ENCODE results near the gene ANXA6. TPM values are rescaled to one million over a fixed set of nuclear protein-coding genes. Genes with fewer than 3 reads are reported as not detected.

Gene ANXA6
- polyA plus RNA-seq, 1 of the 3 experiments (the other 2 are of a cell fraction), result 87.5 TPM

DNA sequence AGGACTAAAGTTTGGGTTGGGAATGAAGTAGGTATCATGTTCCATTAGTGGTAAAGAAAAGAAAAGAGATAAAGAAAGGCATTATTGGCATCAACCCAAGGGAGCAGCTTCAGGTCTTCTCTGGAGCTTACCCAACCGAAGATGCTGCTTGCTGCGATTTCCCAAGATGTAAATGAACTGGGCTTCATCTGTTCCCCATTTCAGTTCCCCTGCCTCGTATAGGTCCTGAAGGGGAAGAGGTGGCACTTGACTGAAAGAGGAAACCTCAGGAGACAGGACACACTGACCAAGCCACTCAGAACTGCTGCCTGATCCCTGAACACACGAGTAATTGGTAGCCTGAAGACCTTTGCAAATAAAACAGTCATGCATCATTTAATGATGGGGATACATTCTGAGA, 24.6 kb downstream of the ANXA6 start:
- no peak overlapping the region for H2AFZ ChIP-seq (ENCODE audit: low read depth)
- H3K27ac ChIP-seq (ENCODE audit: low read depth in 2 of 2, low read length in 1 of 2), result no peak overlapping the region
- no peaks in the 10 kb centered on the region for H3K9me2 ChIP-seq
- H3K79me2 ChIP-seq (ENCODE audit: insufficient read depth), result no peaks in the 10 kb centered on the region
- ChIA-PET POLR2A (no interaction called here), CTCF (interaction anchor here (1.1 to 32.5 kb wide), 5 partner anchors 19 to 106 kb away, joined by 3 to 540 read pairs (median 10); no protein-coding TSS in a partner anchor)
- peaks cover 25 to 82% of the 10 kb centered on the region in 2 experiments for H3K36me3 ChIP-seq (replicated peaks in 1 of 2; ENCODE audit: control insufficient read depth in 1 of 2, insufficient read depth in 2 of 2, low read length in 1 of 2)
- no peak overlapping the region for H3K9ac ChIP-seq
- no peaks in the 10 kb centered on the region for H4K20me1 ChIP-seq (ENCODE audit: insufficient read depth)
- no peak for TF ChIP-seq TCF12 (IDR thresholded peaks at IDR 0.05)
- TF ChIP-seq MEF2A (IDR thresholded peaks at IDR 0.05; ENCODE audit: borderline replicate concordance, low read depth), result no peak
- TF ChIP-seq MXI1 (IDR thresholded peaks at IDR 0.05; ENCODE audit: low read depth, low read length), result no peak
- no peaks in the 10 kb centered on the region for H3K9me3 ChIP-seq
- no peak overlapping the region for H3K4me2 ChIP-seq
- H3K4me3 ChIP-seq (ENCODE audit: low read depth in 2 of 2, low read length in 1 of 2), result no peak overlapping the region
- no peaks in the 10 kb centered on the region for H3K4me1 ChIP-seq (ENCODE audit: control insufficient read depth in 1 of 2, insufficient read depth in 2 of 2, low read depth in 1 of 2, low read length in 1 of 2)
- H3F3A ChIP-seq (replicated peaks; ENCODE audit: insufficient read depth), result no peaks in the 10 kb centered on the region
- no peak for DNase-seq
- WGBS (ENCODE audit: low lambda C conversion rate), result 81% methylated on average over 4 of the region's 4 CpGs
- no peaks in the 10 kb centered on the region for H3K27me3 ChIP-seq (ENCODE audit: insufficient read depth)

DNA sequence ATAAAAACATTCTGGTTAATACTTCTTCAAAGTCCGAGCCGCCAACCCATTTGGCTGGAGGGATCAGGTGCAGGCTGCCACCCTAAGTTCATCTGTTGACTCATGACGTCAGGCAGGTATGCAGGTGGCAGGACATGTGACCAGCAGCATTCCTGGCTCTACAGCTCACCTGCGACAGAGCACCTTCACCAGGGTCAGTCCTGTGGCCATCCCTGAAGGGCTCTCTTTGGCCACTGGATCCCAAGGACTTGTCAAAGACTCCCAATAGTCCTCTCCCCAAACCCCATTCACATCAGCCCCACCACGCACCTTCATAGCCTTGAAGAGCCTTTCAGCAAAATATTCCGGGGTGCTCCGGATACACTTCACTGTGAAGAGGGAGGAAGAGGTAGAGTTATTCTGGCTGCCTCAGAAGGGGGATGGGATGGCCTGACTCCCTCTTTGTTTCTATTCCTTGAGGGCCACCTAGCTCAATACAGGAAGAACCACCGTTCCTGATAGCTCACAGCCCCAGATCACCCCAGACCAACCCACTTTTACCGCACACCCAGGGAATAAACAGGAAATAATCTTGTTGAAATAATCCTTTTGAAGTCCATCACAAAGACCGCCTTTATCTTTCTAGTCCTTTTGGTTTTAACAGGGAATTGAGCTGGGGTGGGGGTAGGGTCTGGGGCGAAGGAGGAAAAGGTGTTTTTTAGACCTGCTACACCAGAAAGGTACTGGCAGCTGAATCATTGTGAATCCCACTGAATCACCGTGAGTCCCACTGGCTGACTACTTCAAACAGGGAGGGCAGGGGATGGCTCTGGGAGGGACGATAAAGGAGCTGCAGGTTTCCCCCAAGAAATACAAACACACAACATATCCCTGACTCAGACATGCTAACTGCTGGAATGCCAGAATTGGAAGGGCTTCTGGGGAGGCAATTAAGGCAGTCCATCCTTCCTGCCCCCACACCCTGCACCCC, 26.4 kb downstream of the ANXA6 start:
- ChIA-PET CTCF (interaction anchor here (1.0 to 32.5 kb wide), 7 partner anchors 17 to 109 kb away, joined by 3 to 540 read pairs (median 7); no protein-coding TSS in a partner anchor), POLR2A (no interaction called here)
- no peaks in the 10 kb centered on the region for H3K27me3 ChIP-seq (ENCODE audit: insufficient read depth)
- H3K4me2 ChIP-seq, result no peak overlapping the region
- no peak overlapping the region for H3K27ac ChIP-seq (ENCODE audit: low read depth in 2 of 2, low read length in 1 of 2)
- H3K9me3 ChIP-seq, result no peaks in the 10 kb centered on the region
- no peak overlapping the region for H3K9ac ChIP-seq
- no peak overlapping the region for H2AFZ ChIP-seq (ENCODE audit: low read depth)
- H3K9me2 ChIP-seq, result no peaks in the 10 kb centered on the region
- no peak for DNase-seq
- no peak for TF ChIP-seq YY1 (IDR thresholded peaks at IDR 0.05; ENCODE audit: low read depth)
- TF ChIP-seq MEF2A (IDR thresholded peaks at IDR 0.05; ENCODE audit: borderline replicate concordance, low read depth), result no peak
- TF ChIP-seq, protein P1, sequence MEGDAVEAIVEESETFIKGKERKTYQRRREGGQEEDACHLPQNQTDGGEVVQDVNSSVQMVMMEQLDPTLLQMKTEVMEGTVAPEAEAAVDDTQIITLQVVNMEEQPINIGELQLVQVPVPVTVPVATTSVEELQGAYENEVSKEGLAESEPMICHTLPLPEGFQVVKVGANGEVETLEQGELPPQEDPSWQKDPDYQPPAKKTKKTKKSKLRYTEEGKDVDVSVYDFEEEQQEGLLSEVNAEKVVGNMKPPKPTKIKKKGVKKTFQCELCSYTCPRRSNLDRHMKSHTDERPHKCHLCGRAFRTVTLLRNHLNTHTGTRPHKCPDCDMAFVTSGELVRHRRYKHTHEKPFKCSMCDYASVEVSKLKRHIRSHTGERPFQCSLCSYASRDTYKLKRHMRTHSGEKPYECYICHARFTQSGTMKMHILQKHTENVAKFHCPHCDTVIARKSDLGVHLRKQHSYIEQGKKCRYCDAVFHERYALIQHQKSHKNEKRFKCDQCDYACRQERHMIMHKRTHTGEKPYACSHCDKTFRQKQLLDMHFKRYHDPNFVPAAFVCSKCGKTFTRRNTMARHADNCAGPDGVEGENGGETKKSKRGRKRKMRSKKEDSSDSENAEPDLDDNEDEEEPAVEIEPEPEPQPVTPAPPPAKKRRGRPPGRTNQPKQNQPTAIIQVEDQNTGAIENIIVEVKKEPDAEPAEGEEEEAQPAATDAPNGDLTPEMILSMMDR (IDR thresholded peaks at IDR 0.05), result no peak
- TF ChIP-seq NFIC (IDR thresholded peaks at IDR 0.05; ENCODE audit: borderline replicate concordance), result no peak
- TF ChIP-seq, protein P2, sequence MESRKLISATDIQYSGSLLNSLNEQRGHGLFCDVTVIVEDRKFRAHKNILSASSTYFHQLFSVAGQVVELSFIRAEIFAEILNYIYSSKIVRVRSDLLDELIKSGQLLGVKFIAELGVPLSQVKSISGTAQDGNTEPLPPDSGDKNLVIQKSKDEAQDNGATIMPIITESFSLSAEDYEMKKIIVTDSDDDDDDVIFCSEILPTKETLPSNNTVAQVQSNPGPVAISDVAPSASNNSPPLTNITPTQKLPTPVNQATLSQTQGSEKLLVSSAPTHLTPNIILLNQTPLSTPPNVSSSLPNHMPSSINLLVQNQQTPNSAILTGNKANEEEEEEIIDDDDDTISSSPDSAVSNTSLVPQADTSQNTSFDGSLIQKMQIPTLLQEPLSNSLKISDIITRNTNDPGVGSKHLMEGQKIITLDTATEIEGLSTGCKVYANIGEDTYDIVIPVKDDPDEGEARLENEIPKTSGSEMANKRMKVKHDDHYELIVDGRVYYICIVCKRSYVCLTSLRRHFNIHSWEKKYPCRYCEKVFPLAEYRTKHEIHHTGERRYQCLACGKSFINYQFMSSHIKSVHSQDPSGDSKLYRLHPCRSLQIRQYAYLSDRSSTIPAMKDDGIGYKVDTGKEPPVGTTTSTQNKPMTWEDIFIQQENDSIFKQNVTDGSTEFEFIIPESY (IDR thresholded peaks at IDR 0.05; ENCODE audit: borderline replicate concordance, low read depth), result no peak
- no peak for TF ChIP-seq NRF1 (IDR thresholded peaks at IDR 0.05; ENCODE audit: low read depth, low read length)
- TF ChIP-seq FOSL2 (IDR thresholded peaks at IDR 0.05; ENCODE audit: borderline replicate concordance, low read depth), result no peak
- no peak for TF ChIP-seq EZH2phosphoT487 (IDR thresholded peaks at IDR 0.05; ENCODE audit: borderline replicate concordance, low read depth)
- TF ChIP-seq GABPA (IDR thresholded peaks at IDR 0.05; ENCODE audit: low read depth), result no peak
- H3K4me1 ChIP-seq (ENCODE audit: control insufficient read depth in 1 of 2, insufficient read depth in 2 of 2, low read depth in 1 of 2, low read length in 1 of 2), result no peaks in the 10 kb centered on the region
- no peaks in the 10 kb centered on the region for H3K79me2 ChIP-seq (ENCODE audit: insufficient read depth)
- H3K36me3 ChIP-seq (replicated peaks in 1 of 2; ENCODE audit: control insufficient read depth in 1 of 2, insufficient read depth in 2 of 2, low read length in 1 of 2), result peaks cover 20 to 76% of the 10 kb centered on the region in 2 experiments
- 96% methylated on average over 11 of the region's 13 CpGs for WGBS (ENCODE audit: low lambda C conversion rate)
- no peaks in the 10 kb centered on the region for H3F3A ChIP-seq (replicated peaks; ENCODE audit: insufficient read depth)
- H3K4me3 ChIP-seq (ENCODE audit: low read depth in 2 of 2, low read length in 1 of 2), result no peak overlapping the region
- H4K20me1 ChIP-seq (ENCODE audit: insufficient read depth), result no peaks in the 10 kb centered on the region

Measured in SK-N-SH (cell line).